Measurements from ENCODE around the gene ROGDI.

GRCh38 chr16:4792951-4793513 lies 9.4 kb downstream of the ROGDI start:
- TF ChIP-seq CTCF (IDR thresholded peaks at IDR 0.05): no peak
- no peak for TF ChIP-seq POLR2A (IDR thresholded peaks at IDR 0.05)
- no peak for TF ChIP-seq POLR2AphosphoS5 (IDR thresholded peaks at IDR 0.05)
